IMR-90 (cell line): ENCODE results near the gene TXK. TPM values are rescaled to one million over a fixed set of nuclear protein-coding genes. Genes with fewer than 3 reads are reported as not detected.

Source experiments
- ATAC-seq: fragments of 200-7000 bp; cut with Tn5 transposase; 2 replicates; pipeline ENCODE4 v1.9.1; 2020; ENCODE audit warnings: low read depth, mild to moderate bottlenecking, moderate library complexity
- BruUV-seq: library from RNA; stranded (reverse); fragments of 400-500 nt; replicated peaks from 2 replicates; lab custom pipeline; 2021; lab: Mats Ljungman, UMichigan
- CTCF ChIA-PET: fragments of 300-600 bp; formaldehyde crosslinking; extraction: SDS; loops from one replicate; lab custom pipeline; 2021; ENCODE audit warnings: antibody characterized with exemption; lab: Yijun Ruan, JAX
- POLR2A ChIA-PET: fragments of 300-600 bp; sonication (Branson Sonifier 250); formaldehyde crosslinking; loops from one replicate; lab custom pipeline; 2022; ENCODE audit warnings: antibody characterized with exemption; ENCODE audit not compliant: unreplicated experiment; lab: Charles Lee
- DNase-seq: peaks from one replicate; pipeline ENCODE4 v3.0.0; 2013
- H2AFZ ChIP-seq: replicated peaks from 2 replicates; pipeline ENCODE3; 2013; ENCODE audit warnings: low read length, mild to moderate bottlenecking; ENCODE audit not compliant: poor library complexity
- H2AK5ac ChIP-seq: 2 replicates; pipeline ENCODE4 v1.6.1; 2013; ENCODE audit warnings: low read depth, low read length, inconsistent platforms
- H2AK9ac ChIP-seq: replicated peaks from 2 replicates; pipeline ENCODE3; 2013; ENCODE audit warnings: mild to moderate bottlenecking, low read depth, low read length, moderate library complexity; ENCODE audit not compliant: poor library complexity
- H2BK120ac ChIP-seq: 2 replicates; pipeline ENCODE4 v1.6.1; 2013; ENCODE audit warnings: low read depth, low read length, inconsistent platforms
- H2BK15ac ChIP-seq: 3 replicates; pipeline ENCODE4 v1.6.1; 2013; ENCODE audit warnings: low read depth, low read length, inconsistent platforms
- H2BK20ac ChIP-seq: 2 replicates; pipeline ENCODE4 v1.6.1; 2013; ENCODE audit warnings: low read depth, mild to moderate bottlenecking, inconsistent platforms, low read length, moderate library complexity
- H2BK5ac ChIP-seq: 2 replicates; pipeline ENCODE4 v1.6.1; 2013; ENCODE audit warnings: mild to moderate bottlenecking, low read depth, low read length, inconsistent platforms; ENCODE audit not compliant: poor library complexity, severe bottlenecking
- H3K14ac ChIP-seq: replicated peaks from 2 replicates; pipeline ENCODE4 v1.6.1; 2013; ENCODE audit warnings: low read depth, low read length, inconsistent platforms
- H3K18ac ChIP-seq: 2 replicates; pipeline ENCODE4 v1.6.1; 2013; ENCODE audit warnings: low read depth, low read length, control low read depth
- H3K23ac ChIP-seq: 2 replicates; pipeline ENCODE4 v1.6.1; 2013; ENCODE audit warnings: low read depth, low read length, inconsistent platforms
- H3K27ac ChIP-seq: 2 replicates; pipeline ENCODE4 v1.5.1; 2013; ENCODE audit warnings: mild to moderate bottlenecking, control low read depth, low read length; ENCODE audit not compliant: insufficient read depth
- H3K27me3 ChIP-seq: 2 replicates; pipeline ENCODE4 v1.6.1; 2013; ENCODE audit warnings: low read length; ENCODE audit not compliant: control insufficient read depth, insufficient read depth
- H3K36me3 ChIP-seq: 2 replicates; pipeline ENCODE4 v1.6.1; 2013; ENCODE audit warnings: low read length, mixed read lengths; ENCODE audit not compliant: control insufficient read depth, insufficient read depth
- H3K4ac ChIP-seq: 2 replicates; pipeline ENCODE4 v1.6.1; 2013; ENCODE audit warnings: low read depth, low read length, inconsistent platforms
- H3K4me1 ChIP-seq: 2 replicates; pipeline ENCODE4 v1.6.1; 2013; ENCODE audit warnings: low read length, mixed read lengths; ENCODE audit not compliant: control insufficient read depth, insufficient read depth
- H3K4me2 ChIP-seq: 2 replicates; pipeline ENCODE4 v1.6.1; 2013; ENCODE audit warnings: low read depth, mild to moderate bottlenecking, control low read depth, low read length, moderate library complexity
- H3K4me3 ChIP-seq: 2 replicates; pipeline ENCODE4 v1.5.1; 2013; ENCODE audit warnings: low read depth, mild to moderate bottlenecking, control low read depth, low read length, moderate library complexity; ENCODE audit not compliant: insufficient read depth
- H3K56ac ChIP-seq: 2 replicates; pipeline ENCODE4 v1.6.1; 2013; ENCODE audit warnings: low read length, inconsistent platforms; ENCODE audit not compliant: insufficient read depth; ENCODE audit errors: extremely low read depth
- H3K79me1 ChIP-seq, 2 experiments: 2 replicates each; pipeline ENCODE4 v1.6.1; 2013; ENCODE audit warnings: low read length in 2 of 2, inconsistent platforms in 1 of 2, low read depth in 1 of 2
- H3K9ac ChIP-seq: 2 replicates; pipeline ENCODE4 v1.6.1; 2013; ENCODE audit warnings: low read depth, low read length, control low read depth
- H3K9me1 ChIP-seq: 2 replicates; pipeline ENCODE4 v1.6.1; 2013; ENCODE audit warnings: low read length, inconsistent platforms; ENCODE audit not compliant: insufficient read depth
- H3K9me3 ChIP-seq: 2 replicates; pipeline ENCODE4 v1.6.1; 2013; ENCODE audit warnings: low read length; ENCODE audit not compliant: control insufficient read depth, insufficient read depth
- H4K20me1 ChIP-seq: 2 replicates; pipeline ENCODE4 v1.6.1; 2013; ENCODE audit warnings: low read length, inconsistent platforms; ENCODE audit not compliant: insufficient read depth
- H4K5ac ChIP-seq: 2 replicates; pipeline ENCODE4 v1.6.1; 2013; ENCODE audit warnings: mild to moderate bottlenecking, low read depth, low read length, control low read depth
- H4K8ac ChIP-seq, 2 experiments: 2 replicates each; pipeline ENCODE4 v1.6.1; 2013; ENCODE audit warnings: low read depth in 2 of 2, low read length in 2 of 2, control low read depth in 1 of 2, inconsistent platforms in 1 of 2
- H4K91ac ChIP-seq: 2 replicates; pipeline ENCODE4 v1.6.1; 2013; ENCODE audit warnings: low read depth, low read length, inconsistent platforms; ENCODE audit not compliant: insufficient read depth
- BHLHE40 ChIP-seq: fragments of 150-350 bp; IDR thresholded peaks from 2 replicates; pipeline ENCODE4 v1.6.1; 2016; ENCODE audit warnings: mild to moderate bottlenecking, low read depth, low read length
- CEBPB ChIP-seq: IDR thresholded peaks from 2 replicates; pipeline ENCODE4 v1.6.1; 2012; ENCODE audit warnings: low read depth, low read length, improper control_type of control experiment
- CHD1 ChIP-seq: IDR thresholded peaks from 2 replicates; pipeline ENCODE4 v1.6.1; 2012; ENCODE audit warnings: low read depth, low read length, improper control_type of control experiment
- FOS ChIP-seq: fragments of 150-350 bp; IDR thresholded peaks from 2 replicates; pipeline ENCODE4 v1.6.1; 2016; ENCODE audit warnings: low read depth, low read length
- MAFK ChIP-seq: IDR thresholded peaks from 2 replicates; pipeline ENCODE4 v1.6.1; 2012; ENCODE audit warnings: low read depth, low read length, improper control_type of control experiment
- MAZ ChIP-seq: IDR thresholded peaks from 2 replicates; pipeline ENCODE4 v1.6.1; 2012; ENCODE audit warnings: low read depth, mild to moderate bottlenecking, low read length, improper control_type of control experiment, moderate library complexity, borderline replicate concordance
- MXI1 ChIP-seq: IDR thresholded peaks from 2 replicates; pipeline ENCODE4 v1.6.1; 2012; ENCODE audit warnings: low read depth, mild to moderate bottlenecking, low read length, moderate library complexity, borderline replicate concordance
- NFE2L2 ChIP-seq: fragments of 150-350 bp; IDR thresholded peaks from 2 replicates; pipeline ENCODE4 v1.6.1; 2016; ENCODE audit warnings: low read depth, mild to moderate bottlenecking, low read length
- POLR2A ChIP-seq: IDR thresholded peaks from 2 replicates; pipeline ENCODE4 v1.6.1; 2012; ENCODE audit warnings: mild to moderate bottlenecking, low read depth, low read length
- RAD21 ChIP-seq: IDR thresholded peaks from 2 replicates; pipeline ENCODE4 v1.6.1; 2012; ENCODE audit warnings: low read length, improper control_type of control experiment
- RCOR1 ChIP-seq: IDR thresholded peaks from 2 replicates; pipeline ENCODE4 v1.6.1; 2012; ENCODE audit warnings: mild to moderate bottlenecking, low read length, improper control_type of control experiment; ENCODE audit not compliant: insufficient replicate concordance
- RFX5 ChIP-seq: IDR thresholded peaks from 2 replicates; pipeline ENCODE4 v1.8.0; 2012; ENCODE audit warnings: low read depth, mild to moderate bottlenecking, low read length, moderate library complexity
- SMC3 ChIP-seq: fragments of 150-350 bp; IDR thresholded peaks from 2 replicates; pipeline ENCODE4 v1.6.1; 2016; ENCODE audit warnings: low read depth, mild to moderate bottlenecking, antibody characterized with exemption, low read length, moderate library complexity
- WGBS, 2 experiments: methylation state at CpG; one replicate each; pipeline versions ENCODE4 v1.1.5 to v1.1.7; 2013; ENCODE audit warnings: missing lambda C conversion rate in 2 of 2; ENCODE audit not compliant: insufficient read length in 1 of 2; ENCODE audit errors: extremely low coverage in 2 of 2; 5-methylcytosine and 5-hydroxymethylcytosine counted together
- dilution Hi-C: fragments of 300-500 bp; cut with HindIII; formaldehyde crosslinking; loops from one replicate; pipeline ENCODE4 v1.14.3; 2018; ENCODE audit warnings: low sequenced_read_pairs; ENCODE audit not compliant: unreplicated experiment
- in situ Hi-C: fragments of 300-500 bp; cut with MboI; formaldehyde crosslinking; loops from 3 replicates; pipeline ENCODE4 v1.14.3; 2019; ENCODE audit warnings: low sequenced_read_pairs, inconsistent platforms, mixed read lengths
- intact Hi-C: fragments of 100-400 bp; cut with micrococcal nuclease; formaldehyde crosslinking; loops from 2 replicates; pipeline ENCODE4 v1.10.0; 2022
- polyA plus RNA-seq, 3 experiments: library from polyadenylated mRNA; depleted of rRNA; stranded (reverse); fragments of >200 nt; gene quantifications; 2 replicates each; pipeline ENCODE4 v1.2.3, GENCODE V29; 2012; ENCODE audit warnings: low replicate concordance in 1 of 3
- total RNA-seq: library from RNA; depleted of rRNA; stranded (reverse); fragments of >200 nt; gene quantifications from 2 replicates; pipeline ENCODE4 v1.2.3, GENCODE V29; 2012
- TF ChIP-seq, protein P1 (sequence below): fragments of 150-350 bp; IDR thresholded peaks from 2 replicates; pipeline ENCODE4 v1.6.1; 2016; ENCODE audit warnings: low read depth, mild to moderate bottlenecking, low read length, moderate library complexity, borderline replicate concordance
- TF ChIP-seq, protein P2 (sequence below): fragments of 150-350 bp; IDR thresholded peaks from 2 replicates; pipeline ENCODE4 v1.6.1; 2017; ENCODE audit warnings: mild to moderate bottlenecking, antibody characterized with exemption, low read length, low read depth
- TF ChIP-seq, protein P3 (sequence below): conservative IDR thresholded peaks from 2 replicates; pipeline ENCODE4 v1.5.1; 2012; ENCODE audit warnings: mild to moderate bottlenecking, low read depth, low read length, improper control_type of control experiment

The TXK gene
- total and polyA plus RNA-seq, 2 of the 4 experiments (the other 2 are of a cell fraction): not detected

DNA sequence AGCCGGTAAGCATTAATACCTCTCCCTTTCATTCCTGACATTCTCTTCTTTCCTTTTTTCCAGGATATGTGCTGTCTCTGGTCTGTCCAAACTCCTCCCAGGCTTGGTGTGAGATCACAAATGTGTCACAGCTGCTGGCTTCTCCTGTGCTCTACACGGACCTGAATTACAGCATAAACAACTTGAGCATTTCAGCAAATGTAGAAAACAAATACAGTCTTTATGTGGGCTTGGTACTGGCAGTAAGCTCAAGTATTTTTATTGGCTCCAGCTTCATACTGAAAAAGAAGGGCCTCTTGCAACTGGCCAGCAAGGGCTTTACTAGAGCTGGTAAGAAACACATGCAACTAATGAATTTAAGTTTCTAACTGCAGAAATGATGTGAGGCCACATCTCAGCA lies 109.0 kb downstream of the TXK start:
- Histone ChIP-seq H2AFZ (no peak overlapping the region), H4K8ac (no peak overlapping the region), H3K14ac (no peak overlapping the region), H2BK5ac (no peak overlapping the region), H3K4me2 (no peak overlapping the region), H3K79me1 (no peaks in the 10 kb centered on the region), H3K18ac (no peak overlapping the region), H3K27ac (no peak overlapping the region), H3K9me3 (no peaks in the 10 kb centered on the region), H3K36me3 (no peaks in the 10 kb centered on the region), H4K20me1 (no peaks in the 10 kb centered on the region), H2AK5ac (no peak overlapping the region), H2AK9ac (no peak overlapping the region), H3K23ac (no peak overlapping the region), H3K4ac (no peak overlapping the region), H4K91ac (no peak overlapping the region), H4K5ac (no peak overlapping the region), H3K27me3 (peaks cover 2% of the 10 kb centered on the region; the same call in 1 of the 2 replicates), H3K4me3 (no peak overlapping the region), H2BK120ac (no peak overlapping the region), H3K4me1 (no peaks in the 10 kb centered on the region), H3K9me1 (no peaks in the 10 kb centered on the region), H2BK15ac (no peak overlapping the region), H3K9ac (no peak overlapping the region), H2BK20ac (no peak overlapping the region), H3K56ac (no peak overlapping the region)
- WGBS, 2 experiments: no CpG with 5 or more reads among the region's 2 CpGs
- dilution Hi-C loops (no loop called here), in situ Hi-C loops (no loop called here), intact Hi-C loops (no loop called here)
- POLR2A ChIA-PET: no interaction called here
- DNase-seq: peak; percentile 33
- CTCF ChIA-PET: interaction anchor here (1.6 to 1.7 kb wide), 2 partner anchors 8 to 62 kb away, joined by 3 to 5 read pairs; no protein-coding TSS in a partner anchor
- peak; percentile 49 for ATAC-seq
- TF ChIP-seq CHD1 (no peak), CEBPB (no peak), MAFK (no peak), RAD21 (no peak), MAZ (no peak), RCOR1 (no peak), FOS (no peak), SMC3 (no peak), POLR2A (no peak), BHLHE40 (no peak), NFE2L2 (no peak), RFX5 (no peak), MXI1 (no peak)
- TF ChIP-seq, protein P1, sequence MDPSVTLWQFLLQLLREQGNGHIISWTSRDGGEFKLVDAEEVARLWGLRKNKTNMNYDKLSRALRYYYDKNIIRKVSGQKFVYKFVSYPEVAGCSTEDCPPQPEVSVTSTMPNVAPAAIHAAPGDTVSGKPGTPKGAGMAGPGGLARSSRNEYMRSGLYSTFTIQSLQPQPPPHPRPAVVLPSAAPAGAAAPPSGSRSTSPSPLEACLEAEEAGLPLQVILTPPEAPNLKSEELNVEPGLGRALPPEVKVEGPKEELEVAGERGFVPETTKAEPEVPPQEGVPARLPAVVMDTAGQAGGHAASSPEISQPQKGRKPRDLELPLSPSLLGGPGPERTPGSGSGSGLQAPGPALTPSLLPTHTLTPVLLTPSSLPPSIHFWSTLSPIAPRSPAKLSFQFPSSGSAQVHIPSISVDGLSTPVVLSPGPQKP: no peak
- TF ChIP-seq, protein P2, sequence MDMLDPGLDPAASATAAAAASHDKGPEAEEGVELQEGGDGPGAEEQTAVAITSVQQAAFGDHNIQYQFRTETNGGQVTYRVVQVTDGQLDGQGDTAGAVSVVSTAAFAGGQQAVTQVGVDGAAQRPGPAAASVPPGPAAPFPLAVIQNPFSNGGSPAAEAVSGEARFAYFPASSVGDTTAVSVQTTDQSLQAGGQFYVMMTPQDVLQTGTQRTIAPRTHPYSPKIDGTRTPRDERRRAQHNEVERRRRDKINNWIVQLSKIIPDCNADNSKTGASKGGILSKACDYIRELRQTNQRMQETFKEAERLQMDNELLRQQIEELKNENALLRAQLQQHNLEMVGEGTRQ: no peak
- TF ChIP-seq, protein P3, sequence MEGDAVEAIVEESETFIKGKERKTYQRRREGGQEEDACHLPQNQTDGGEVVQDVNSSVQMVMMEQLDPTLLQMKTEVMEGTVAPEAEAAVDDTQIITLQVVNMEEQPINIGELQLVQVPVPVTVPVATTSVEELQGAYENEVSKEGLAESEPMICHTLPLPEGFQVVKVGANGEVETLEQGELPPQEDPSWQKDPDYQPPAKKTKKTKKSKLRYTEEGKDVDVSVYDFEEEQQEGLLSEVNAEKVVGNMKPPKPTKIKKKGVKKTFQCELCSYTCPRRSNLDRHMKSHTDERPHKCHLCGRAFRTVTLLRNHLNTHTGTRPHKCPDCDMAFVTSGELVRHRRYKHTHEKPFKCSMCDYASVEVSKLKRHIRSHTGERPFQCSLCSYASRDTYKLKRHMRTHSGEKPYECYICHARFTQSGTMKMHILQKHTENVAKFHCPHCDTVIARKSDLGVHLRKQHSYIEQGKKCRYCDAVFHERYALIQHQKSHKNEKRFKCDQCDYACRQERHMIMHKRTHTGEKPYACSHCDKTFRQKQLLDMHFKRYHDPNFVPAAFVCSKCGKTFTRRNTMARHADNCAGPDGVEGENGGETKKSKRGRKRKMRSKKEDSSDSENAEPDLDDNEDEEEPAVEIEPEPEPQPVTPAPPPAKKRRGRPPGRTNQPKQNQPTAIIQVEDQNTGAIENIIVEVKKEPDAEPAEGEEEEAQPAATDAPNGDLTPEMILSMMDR: no peak
- BruUV-seq: no TSS peak
